Superior temporal gyrus (tissue), 1 donor: Measurements from ENCODE around the gene NDUFS7.

Experiments used
- DNase-seq: peaks from one replicate; pipeline ENCODE4 v3.0.0-alpha.2; 2016; ENCODE audit errors: extremely low spot score

NDUFS7 gene

DNA sequence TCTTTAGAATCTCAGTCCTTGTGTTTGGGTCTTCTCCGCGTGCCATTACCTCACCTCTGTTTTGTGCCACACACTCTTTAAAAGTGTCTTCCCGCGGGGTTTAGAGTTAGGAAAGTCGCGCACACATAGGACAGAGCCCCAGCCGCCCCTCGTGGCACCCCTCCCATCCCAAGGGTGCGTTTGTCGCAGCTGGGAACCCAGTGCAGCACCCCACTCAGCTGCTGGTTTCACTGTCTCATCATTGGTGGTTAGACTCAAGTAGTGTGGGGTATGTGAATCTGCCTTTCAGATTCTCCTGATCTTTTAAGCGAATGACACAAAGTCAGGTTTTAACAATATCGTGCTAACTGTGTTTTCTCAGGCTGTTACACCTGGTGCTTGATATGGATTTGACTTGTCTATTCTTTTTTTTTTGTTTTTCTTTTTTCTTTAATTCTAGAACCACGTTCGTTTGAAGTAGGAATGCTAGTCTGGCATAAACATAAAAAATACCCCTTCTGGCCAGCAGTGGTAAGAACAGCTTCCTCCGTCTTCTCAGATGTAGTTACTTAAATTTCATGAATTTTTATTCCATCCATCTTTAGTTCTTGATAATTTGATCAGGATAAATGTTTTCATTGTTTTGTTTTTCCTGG lies 19.5 kb upstream of the NDUFS7 start:
- DNase-seq: no peak

DNA sequence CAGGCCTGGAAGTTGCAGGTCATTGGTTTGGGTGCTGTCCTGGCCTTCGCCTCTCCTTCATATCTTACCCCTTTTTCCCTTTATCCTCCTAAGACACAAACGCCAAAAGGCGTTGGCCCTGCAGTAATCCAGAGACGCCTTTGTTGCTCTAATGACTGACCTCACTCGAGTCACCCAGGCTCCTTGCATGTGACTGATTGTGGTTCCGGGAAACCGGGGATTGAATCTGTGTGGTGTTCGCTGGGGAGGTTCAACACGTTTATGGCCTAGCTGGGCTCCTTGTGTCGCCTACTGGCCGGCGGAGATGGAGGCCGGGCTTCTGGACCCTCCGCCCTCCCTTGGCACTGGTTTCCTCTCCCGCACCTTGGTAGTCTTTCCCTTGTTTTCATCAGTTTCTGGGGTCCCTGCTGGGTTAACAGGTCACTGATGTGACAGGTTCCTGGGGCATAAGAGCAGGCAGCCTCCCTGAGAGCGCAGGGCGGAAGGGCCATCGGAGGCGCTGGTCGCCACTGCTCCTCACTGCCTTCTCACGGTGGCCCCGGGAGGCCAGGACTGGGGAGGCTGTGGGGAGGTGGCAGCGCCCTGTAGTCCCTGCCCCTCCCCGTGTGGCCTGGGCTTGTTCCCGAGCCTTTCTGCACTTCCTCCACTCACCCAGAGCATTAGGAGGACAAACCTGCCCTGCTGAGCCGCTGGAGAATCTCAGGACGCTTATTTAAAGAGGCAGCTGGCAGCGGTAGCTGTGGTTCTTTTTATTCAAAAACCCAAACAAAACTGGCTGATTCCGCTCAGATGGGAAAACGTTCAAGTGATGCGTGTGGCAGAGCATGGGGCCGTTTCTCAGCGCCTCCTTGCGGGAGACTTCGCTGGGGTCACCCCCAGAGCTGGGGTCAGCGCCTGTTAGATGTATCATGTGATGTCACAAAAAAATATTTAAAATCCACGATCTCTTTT lies 18.1 kb upstream of the NDUFS7 start:
- no peak for DNase-seq

DNA sequence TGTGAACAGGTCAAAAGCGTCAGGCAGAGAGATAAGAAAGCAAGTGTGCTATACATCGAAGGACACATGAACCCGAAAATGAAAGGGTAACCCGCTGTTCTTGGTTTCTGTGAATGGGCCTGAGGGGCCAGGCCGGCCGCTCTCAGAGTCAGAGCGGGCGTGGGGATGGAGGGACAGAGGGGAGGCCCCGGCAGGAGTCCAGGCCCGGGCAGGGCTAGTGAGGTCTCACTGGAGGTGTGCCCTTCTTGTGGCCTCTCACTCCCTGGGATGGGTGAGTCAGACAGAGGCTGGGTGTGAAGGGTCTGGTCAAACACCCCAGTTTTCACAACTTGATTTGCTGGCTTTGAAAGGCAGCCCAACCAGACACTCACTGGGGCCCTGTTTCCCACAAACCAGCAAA lies 17.4 kb upstream of the NDUFS7 start:
- DNase-seq: no peak

DNA sequence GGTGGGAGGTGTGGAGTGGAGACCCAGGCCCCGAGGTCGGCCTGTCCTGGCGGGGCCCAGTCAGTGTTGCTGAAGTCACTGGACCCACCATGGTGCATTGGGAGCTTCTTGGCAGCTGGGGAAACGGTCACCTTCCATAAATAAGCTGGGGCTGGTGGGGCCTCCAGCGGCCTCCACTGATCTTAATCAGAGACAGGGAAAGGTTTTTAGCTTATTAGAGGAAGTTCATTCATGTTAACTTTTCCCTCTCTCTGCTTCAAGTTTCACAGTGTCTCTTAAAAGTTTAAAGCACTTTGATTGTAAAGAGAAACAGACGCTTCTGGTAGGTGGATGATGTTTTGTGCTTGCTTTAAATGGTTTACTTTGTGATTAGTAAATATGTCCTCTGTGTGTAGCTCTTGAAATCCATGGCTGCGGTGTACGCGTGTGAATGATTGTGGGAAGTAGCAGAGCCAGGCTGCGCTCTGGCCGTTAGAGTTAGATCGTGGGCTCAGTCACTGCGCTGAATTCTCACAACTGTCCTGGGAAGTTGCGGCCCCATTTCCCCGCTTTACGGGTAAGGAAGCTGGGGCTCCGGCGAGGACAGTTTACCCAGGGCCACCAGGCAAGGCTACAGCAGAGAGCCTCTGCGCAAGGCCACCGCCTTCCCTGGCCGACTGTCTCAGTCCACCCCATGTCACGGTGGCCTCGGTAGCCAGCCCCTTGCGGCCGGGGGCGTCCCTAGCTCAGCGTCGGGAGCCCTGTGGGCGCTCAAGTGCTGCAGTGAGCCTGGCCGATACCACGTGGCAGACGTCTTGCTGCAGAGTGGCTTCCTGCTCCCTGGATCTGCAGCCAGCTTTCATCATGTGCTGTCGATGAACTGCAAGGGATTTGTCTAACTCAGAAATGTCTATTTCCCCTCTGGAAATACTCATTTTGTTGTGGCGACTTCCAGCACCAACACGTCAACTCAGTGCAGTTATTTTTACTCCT lies 16.5 kb upstream of the NDUFS7 start:
- no peak for DNase-seq

DNA sequence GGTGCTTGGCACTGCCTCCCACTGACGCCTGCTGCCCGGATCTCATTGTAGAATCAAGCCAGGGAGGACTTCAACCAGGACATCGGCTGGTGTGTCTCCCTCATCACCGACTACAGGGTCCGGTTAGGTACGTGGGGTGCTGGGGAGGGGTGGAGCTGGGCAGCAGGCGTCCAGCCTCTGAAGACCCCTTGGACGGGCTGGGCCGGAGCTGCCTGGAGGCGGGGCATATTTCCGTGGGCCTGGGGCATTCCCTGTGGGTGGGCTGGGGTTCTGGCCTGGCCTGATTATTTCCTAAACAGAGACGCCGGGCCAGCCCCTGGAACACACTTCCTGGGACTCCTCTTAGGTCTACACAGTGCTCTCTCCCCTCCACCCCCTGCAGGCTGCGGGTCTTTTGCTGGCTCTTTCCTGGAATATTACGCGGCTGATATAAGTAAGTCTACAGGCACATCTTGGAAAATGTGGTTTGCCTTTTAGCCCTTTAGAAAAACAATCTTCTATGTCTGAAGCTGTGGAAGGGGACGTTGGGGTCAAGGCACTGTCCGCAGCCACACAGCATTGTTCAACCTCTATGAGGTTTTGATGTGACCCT lies 14.4 kb upstream of the NDUFS7 start:
- no peak for DNase-seq

DNA sequence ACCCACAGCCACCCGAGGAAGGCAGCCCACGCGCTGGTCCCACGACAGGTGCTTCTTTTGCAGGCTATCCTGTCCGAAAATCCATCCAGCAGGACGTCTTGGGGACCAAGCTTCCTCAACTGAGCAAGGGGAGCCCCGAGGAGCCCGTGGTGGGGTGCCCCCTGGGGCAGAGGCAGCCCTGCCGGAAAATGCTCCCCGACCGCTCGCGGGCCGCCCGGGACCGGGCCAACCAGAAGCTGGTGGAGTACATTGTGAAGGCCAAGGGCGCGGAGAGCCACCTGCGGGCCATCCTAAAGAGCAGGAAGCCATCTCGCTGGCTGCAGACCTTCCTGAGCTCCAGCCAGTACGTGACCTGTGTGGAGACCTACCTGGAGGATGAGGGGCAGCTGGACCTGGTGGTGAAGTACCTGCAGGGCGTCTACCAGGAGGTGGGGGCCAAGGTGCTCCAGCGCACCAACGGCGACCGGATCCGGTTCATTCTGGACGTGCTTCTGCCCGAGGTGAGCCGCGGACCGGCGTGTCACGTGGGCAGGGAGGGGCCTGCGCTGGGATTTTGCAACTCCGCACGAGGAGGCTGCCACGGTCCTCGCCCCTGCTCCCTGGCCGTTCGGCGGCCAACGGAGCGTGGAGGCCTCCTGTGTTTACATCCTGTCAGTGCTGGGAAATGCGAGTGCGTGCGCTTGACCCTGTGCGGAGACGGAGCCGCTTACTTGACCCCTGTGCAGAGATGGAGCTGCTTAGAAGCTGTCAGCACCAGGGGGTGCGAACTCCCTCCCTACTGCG lies 12.9 kb upstream of the NDUFS7 start:
- DNase-seq: no peak

DNA sequence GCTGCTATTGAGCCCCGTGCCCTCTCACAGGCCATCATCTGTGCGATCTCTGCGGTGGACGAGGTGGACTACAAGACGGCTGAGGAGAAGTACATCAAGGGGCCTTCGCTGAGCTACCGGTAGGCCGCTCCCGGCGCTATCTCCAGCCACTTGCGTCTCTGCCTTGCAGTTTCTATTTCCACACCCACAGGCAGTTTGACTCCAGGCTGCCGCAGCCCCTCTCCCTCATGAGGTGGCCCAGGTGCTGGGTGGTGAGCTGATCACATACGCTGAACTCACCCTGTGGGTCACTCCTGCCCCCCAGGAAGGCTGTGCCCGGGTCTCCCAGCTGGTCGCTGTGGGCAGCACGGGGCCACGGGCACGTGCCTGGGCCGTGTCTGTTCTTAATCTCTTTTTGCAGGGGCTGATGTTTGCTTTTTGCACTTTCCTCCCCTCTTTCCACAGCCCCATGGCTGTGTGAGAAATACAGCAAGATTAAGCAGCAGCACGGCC lies 10.6 kb upstream of the NDUFS7 start:
- DNase-seq: no peak

DNA sequence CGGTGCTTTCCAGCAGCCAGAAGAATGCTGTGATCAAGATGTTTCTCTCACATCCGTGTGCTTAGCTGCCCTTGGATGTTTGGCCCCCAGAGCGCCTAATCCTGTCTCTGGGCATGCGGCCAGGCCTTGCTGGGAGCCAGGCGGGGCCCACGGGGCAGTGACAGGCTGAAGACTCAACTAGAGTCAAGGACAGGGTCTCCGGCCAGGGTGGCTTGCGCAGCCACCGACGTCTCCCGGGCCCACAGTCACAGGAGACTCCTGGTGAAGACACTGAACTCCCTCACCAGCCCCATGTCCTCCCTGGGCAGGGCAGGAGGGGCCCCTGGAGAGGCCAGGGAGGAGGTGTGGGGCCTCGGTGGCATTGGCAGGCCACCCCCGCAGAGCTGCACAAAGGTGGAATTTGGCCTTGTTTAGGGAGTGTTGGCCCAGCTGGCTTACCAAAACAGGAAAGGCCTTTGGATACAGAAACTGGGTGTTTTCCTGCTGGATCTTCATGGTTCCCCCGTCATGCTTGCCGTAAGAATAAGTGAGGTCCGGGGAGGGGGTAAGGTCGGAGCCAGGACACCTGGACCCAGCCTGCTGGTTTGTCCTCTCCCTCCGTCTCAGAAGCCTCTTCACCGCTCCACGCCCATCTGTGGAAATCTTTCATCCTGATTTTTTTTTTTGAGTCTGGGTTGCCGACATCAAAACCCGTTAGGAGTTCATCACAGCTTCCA lies 10.0 kb upstream of the NDUFS7 start:
- DNase-seq: peak; percentile 39

DNA sequence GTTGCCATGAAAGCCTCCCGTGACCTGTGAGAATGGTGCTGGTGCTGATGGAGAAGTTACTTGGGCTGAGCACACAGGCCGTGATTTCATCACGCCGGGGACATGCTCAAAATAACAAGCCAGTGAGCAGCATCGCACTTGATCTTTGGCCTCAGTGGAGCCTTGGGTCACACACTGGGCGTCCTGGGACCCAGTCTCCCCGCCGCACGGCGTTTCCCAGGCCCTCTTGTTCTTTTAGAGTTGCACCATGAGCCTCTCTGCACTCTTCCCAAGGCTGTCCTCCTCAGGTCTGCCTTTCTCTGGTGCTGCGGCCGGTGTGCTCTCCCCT lies 9.5 kb upstream of the NDUFS7 start:
- no peak for DNase-seq

DNA sequence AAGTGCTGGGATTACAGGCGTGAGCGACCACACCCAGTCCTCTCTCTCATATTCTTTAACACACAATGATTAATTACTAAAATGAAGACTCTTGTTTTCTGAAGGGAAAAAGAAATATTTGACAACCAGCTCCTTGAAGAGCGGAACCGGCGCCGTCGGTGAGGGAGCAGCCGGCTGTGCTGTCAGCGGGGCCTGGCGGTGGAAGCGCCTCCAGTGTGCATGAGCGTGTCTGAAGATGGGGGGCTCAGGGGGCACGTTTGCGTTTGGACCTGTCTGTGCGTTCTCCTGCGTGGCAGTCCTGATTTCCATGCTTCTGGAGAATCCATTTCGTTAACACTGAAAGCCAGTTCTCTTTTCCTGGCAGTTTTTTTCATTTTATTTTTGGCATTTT lies 7.3 kb upstream of the NDUFS7 start:
- DNase-seq: no peak

DNA sequence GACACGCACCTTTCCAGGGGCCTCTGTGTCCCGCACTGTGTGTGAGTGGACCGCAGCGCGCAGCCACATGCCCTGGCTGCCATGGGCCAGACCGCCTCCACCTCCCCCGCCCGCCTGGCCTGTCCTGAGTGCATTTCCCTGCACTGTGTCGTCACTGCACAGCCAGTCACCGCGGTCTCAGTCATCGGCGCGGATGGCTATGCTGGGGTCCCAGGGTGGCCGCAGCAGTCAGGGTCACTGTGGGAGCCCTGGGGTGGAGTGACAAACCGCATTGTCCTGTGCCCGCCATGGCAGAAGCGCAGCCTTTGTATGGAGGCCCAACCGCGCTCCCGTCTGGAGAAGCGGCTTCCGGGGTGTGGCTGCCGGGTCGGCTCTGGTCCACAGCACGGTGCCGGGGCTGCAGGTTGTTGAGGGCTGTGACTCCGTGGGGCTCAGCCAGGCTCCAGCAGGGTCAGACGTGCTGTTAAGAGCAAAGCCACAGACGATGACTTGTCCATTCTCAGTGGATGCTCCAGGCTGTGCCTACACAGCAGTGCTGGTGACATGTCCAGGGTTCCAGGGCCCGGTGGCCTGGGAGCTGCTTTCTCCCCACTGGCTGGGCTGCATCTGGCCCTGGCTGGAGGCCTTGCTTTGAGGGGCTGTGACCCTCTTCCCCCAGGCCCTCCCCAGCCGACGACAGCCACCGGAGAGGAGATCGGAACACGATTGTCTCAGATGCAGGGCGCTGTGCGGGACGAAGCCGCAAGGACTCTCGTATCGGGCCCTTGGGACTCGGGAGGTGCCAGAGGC lies 6.3 kb upstream of the NDUFS7 start:
- no peak for DNase-seq

DNA sequence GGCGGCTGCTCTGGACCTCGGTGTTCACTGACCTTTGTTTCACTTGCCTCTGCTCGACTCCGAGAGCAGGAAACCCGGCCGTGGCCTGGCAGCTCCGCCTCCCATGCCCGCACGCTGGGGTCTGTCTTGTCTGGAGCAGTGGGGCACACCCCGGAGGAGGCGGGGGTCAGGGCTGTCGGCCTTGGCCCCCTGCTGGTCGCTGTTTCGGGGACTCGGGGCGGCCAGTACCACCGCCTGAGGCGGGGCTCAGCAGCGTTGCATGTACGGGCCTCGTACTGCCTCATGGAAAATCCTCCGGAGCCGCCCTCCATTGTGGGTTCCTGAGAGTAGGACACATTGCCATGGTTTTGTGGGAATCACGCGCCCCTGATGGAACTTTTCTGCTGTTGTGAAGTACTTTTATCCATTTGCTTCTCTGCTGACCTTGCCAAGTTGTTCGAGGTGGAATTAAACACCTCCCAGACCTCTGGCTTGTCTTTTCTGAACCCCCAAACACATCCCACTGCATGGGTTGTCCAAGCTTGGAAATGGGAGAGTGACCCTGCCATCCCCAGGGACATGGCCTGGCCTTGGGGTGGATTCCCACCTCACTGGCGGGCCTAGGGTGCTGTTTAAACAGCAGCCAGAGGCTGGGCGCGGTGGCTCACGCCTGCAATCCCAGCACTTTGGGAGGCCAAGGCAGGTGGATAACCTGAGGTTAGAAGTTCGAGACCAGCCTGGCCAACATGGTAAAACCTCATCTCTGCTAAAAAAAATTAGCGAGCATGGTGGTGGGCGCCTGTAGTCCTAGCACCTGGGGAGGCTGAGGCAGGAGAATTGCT lies 5.5 kb upstream of the NDUFS7 start:
- no peak for DNase-seq

DNA sequence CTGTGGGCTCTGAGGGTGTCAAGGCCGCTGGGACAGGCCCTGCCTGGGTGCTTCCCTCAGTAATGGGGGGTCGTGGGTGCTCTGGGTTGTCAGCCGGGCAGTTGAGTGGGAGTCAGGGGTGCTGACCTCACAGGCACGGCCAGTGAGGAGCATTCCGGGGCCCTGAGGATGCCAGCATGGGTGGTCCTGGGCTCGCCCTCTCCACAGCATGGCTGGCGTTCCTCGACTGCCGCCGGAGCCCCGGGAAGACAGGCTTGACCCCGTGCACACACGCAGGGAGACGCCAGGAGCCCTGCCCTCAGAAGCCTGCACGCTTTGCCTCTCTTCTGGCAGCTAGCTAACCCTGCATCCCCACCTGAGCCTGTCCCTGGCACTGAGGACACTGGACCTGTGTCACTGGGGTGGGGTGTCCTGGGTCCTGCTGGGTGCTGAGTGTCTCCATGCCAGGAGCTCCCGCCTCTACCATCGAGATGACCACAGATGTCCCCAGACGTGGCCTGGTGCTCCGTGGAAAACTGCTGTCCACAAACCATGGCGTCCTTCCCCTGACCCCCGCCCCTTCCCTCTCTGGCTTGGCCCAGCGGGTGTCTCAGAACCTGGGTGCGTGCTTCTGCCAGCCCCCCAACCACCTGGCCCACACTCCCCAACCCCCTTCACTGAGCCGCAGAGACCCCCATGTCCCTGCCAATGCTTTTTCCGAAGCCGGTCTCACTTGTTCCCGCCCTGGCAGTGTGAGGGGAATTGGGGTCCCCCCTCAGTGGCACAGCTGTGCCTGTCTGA lies 4.4 kb upstream of the NDUFS7 start:
- DNase-seq: no peak

DNA sequence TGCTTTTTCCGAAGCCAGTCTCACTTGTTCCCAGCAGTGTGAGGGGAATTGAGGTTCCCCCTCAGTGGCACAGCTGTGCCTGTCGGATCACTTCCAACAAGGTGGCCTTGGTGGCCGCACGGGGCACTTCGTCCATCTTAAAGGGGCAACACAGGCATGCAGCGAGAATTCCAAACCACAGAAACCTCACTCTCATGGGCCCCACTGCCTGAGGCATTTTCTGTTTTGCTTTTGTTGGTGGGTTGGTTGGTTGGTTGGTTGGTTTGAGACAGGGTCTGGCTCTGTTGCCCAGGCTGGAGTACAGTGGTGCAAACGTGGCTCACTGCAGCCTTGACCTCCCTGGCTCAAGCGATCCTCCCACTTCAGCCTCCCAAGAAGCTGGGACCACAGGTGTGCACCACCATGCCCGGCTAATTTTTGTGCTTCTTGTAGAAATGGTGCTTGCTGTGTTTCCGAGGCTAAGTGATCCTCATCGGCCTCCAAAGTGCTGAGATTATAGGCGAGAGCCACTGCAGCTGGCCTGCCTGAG lies 3.7 kb upstream of the NDUFS7 start:
- DNase-seq: no peak

DNA sequence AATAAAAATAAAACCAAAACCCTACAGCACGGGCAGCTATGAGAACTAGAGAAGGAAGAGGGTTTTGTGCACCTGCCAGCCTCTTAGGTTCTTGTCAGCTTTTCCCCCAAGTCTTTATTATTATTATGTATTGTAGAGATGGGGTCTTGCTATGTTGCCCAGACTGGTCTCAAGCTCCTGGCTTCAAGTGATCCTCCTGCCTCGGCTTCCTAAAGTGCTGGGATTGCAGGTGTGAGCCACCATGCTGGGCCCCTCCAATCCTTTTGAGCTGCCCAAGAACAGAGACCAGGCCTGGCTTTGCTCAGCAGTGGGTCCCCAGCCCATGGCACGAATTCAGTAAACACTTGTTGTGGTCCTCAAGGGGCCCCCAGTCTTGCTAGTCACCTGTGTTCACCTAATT lies 1.5 kb upstream of the NDUFS7 start:
- no peak for DNase-seq

DNA sequence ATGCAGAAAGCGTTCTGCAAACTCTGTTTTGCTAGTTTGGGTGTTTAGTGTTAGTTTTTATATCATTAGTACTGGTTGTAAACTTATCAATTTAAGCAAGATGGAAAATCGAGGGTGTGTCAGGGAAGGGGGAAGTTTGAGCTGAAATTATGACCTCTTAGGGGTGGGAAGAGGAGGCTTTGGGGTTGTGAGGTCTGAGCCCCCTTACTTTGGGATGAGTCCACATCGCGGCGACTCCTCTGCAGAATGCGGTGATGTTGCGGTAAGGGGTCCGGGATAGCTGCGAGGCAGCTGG lies 743 bp upstream of the NDUFS7 start:
- DNase-seq: no peak

DNA sequence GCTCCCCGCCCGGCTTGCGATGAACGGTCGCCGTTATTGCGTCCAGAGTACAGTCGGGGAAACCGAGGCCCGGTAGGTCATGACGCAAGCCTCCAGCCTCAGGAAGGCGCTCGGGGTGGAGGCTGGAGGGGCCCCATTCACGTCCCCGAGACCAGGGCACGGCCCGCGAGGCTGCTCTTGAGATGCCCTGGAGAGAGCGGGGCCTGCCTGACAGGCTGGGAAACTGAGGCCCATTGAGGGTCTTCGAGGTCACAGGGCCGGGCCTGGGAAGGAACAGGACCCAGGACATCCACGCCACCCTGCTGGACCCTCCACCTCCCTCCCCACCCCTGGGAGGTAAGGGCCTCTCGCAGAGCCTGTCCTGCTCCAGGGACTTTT lies 367 bp downstream of the NDUFS7 start:
- no peak for DNase-seq
